Calu3 (cell line): Measurements from ENCODE around the gene SCN7A. TPM values are rescaled to one million over a fixed set of nuclear protein-coding genes. Genes with fewer than 3 reads are reported as not detected.

Experiments used
- BruUV-seq: library from RNA; stranded (reverse); fragments of 400-500 nt; replicated peaks from 2 replicates; lab custom pipeline; 2021; lab: Mats Ljungman, UMichigan
- CTCF ChIA-PET: fragments of 300-600 bp; sonication (Branson Sonifier 250); formaldehyde crosslinking; loops from one replicate; lab custom pipeline; 2022; ENCODE audit warnings: antibody characterized with exemption; lab: Charles Lee
- DNase-seq: peaks from one replicate; pipeline ENCODE4 v3.0.0; 2022
- H3K27ac Mint-ChIP-seq: one replicate; pipeline ENCODE4 v1.8.0; 2022; ENCODE audit warnings: mixed read lengths; ENCODE audit not compliant: unreplicated experiment
- H3K27me3 Mint-ChIP-seq: one replicate; pipeline ENCODE4 v1.8.0; 2022; ENCODE audit warnings: mixed read lengths; ENCODE audit not compliant: unreplicated experiment
- H3K36me3 Mint-ChIP-seq: one replicate; pipeline ENCODE4 v1.8.0; 2022; ENCODE audit warnings: mild to moderate bottlenecking, moderate library complexity, mixed read lengths; ENCODE audit not compliant: insufficient read depth, unreplicated experiment
- H3K4me1 Mint-ChIP-seq: one replicate; pipeline ENCODE4 v1.8.0; 2022; ENCODE audit warnings: mild to moderate bottlenecking, low read depth, mixed read lengths; ENCODE audit not compliant: unreplicated experiment
- H3K4me3 Mint-ChIP-seq: one replicate; pipeline ENCODE4 v1.8.0; 2022; ENCODE audit warnings: mild to moderate bottlenecking, low read depth, moderate library complexity, mixed read lengths; ENCODE audit not compliant: unreplicated experiment
- H3K9me3 Mint-ChIP-seq: one replicate; pipeline ENCODE4 v1.8.0; 2022; ENCODE audit warnings: low read depth, mixed read lengths; ENCODE audit not compliant: unreplicated experiment
- intact Hi-C: fragments of 100-400 bp; cut with micrococcal nuclease; formaldehyde crosslinking; loops from one replicate; pipeline ENCODE4 v1.10.0; 2022; ENCODE audit not compliant: unreplicated experiment
- total RNA-seq: library from RNA; stranded (reverse); gene quantifications from 2 replicates; pipeline ENCODE4 v1.2.3, GENCODE V29; 2022
- TF ChIP-seq, protein P1 (sequence below): fragments of 200-600 bp; IDR thresholded peaks from one replicate; pipeline ENCODE4 v1.8.0; 2022; ENCODE audit warnings: antibody characterized with exemption; ENCODE audit not compliant: unreplicated experiment

Gene SCN7A
- total RNA-seq, 1 experiment from 2014 or later: not detected

- Mint-ChIP-seq H3K36me3 (no peaks in the 10 kb centered on the region), H3K4me1 (no peaks in the 10 kb centered on the region), H3K27ac (no peak overlapping the region), H3K9me3 (no peaks in the 10 kb centered on the region), H3K27me3 (no peaks in the 10 kb centered on the region), H3K4me3 (no peak overlapping the region)
- DNase-seq: no peak
- intact Hi-C loops: no loop called here
- TF ChIP-seq, protein P1, sequence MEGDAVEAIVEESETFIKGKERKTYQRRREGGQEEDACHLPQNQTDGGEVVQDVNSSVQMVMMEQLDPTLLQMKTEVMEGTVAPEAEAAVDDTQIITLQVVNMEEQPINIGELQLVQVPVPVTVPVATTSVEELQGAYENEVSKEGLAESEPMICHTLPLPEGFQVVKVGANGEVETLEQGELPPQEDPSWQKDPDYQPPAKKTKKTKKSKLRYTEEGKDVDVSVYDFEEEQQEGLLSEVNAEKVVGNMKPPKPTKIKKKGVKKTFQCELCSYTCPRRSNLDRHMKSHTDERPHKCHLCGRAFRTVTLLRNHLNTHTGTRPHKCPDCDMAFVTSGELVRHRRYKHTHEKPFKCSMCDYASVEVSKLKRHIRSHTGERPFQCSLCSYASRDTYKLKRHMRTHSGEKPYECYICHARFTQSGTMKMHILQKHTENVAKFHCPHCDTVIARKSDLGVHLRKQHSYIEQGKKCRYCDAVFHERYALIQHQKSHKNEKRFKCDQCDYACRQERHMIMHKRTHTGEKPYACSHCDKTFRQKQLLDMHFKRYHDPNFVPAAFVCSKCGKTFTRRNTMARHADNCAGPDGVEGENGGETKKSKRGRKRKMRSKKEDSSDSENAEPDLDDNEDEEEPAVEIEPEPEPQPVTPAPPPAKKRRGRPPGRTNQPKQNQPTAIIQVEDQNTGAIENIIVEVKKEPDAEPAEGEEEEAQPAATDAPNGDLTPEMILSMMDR: no peak
- CTCF ChIA-PET: no interaction called here
- BruUV-seq: no TSS peak
Measured at GRCh38 chr2:166440313-166440712, 53.7 kb downstream of the SCN7A start.

DNA sequence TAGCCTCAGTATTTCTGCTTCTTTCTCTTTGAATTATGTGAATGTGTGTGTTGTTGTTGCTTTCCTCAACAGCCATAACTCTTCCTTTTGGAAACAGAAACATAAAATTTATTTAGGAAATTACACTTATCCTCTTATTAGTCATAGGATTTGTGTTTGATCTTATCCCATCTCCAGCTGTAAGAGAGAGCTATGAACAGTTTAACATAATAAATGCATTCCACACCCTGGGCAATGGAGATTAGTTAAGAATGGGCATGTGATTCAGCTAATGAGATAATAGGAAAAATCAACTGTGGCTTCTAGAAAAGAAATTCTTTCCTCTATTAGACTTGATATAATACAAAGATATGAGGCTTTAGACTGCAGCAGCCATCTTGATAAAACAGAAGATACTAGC lies 55.0 kb downstream of the SCN7A start:
- Mint-ChIP-seq H3K36me3 (no peaks in the 10 kb centered on the region), H3K27ac (no peak overlapping the region), H3K4me1 (no peaks in the 10 kb centered on the region), H3K27me3 (no peaks in the 10 kb centered on the region), H3K4me3 (no peak overlapping the region), H3K9me3 (no peaks in the 10 kb centered on the region)
- DNase-seq: no peak
- TF ChIP-seq, protein P1: no peak
- CTCF ChIA-PET: no interaction called here
- intact Hi-C loops: no loop called here
- no TSS peak for BruUV-seq

- Mint-ChIP-seq H3K36me3 (no peaks in the 10 kb centered on the region), H3K27me3 (no peaks in the 10 kb centered on the region), H3K4me1 (no peaks in the 10 kb centered on the region), H3K27ac (no peak overlapping the region), H3K9me3 (no peaks in the 10 kb centered on the region), H3K4me3 (no peak overlapping the region)
- TF ChIP-seq, protein P1: no peak
- no peak for DNase-seq
- CTCF ChIA-PET: interaction anchor here (0.6 kb wide), 1 partner anchor 18 kb away, joined by 4 read pairs; no protein-coding TSS in a partner anchor
- BruUV-seq: no TSS peak
- intact Hi-C loops: no loop called here
Measured at GRCh38 chr2:166436976-166437375, 57.1 kb downstream of the SCN7A start.

DNA sequence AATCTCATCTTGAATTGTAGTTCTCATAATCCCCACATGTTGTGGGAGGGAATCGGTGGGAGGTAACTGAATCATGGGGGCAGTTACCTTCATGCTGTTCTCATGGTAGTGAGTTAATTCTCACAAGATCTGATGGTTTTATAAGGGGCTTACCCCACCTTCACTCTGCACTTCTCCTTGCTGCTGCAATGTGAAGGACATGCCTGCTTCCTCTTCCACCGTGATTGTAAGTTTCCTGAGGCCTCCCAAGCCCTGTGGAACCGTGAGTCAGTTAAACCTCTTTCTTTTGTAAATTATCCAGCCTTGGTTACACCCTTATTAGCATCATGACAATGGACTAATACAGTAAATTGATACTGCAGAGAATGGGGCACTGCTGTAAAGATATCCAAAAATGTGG lies 57.9 kb downstream of the SCN7A start:
- TF ChIP-seq, protein P1: no peak
- Mint-ChIP-seq H3K9me3 (no peaks in the 10 kb centered on the region), H3K27ac (no peak overlapping the region), H3K4me1 (no peaks in the 10 kb centered on the region), H3K4me3 (no peak overlapping the region), H3K36me3 (no peaks in the 10 kb centered on the region), H3K27me3 (no peaks in the 10 kb centered on the region)
- BruUV-seq: no TSS peak
- CTCF ChIA-PET: no interaction called here
- no peak for DNase-seq
- intact Hi-C loops: no loop called here
